ENCODE measurements around the gene PTGER2. TPM values are rescaled to one million over a fixed set of nuclear protein-coding genes. Genes with fewer than 3 reads are reported as not detected.
A peak's percentile ranks its signal among the peaks of the same experiment; 100 is the strongest.

PTGER2 gene
- total RNA-seq, 2 experiments from 2014 or later, result 0.67 to 1.2 TPM

DNA sequence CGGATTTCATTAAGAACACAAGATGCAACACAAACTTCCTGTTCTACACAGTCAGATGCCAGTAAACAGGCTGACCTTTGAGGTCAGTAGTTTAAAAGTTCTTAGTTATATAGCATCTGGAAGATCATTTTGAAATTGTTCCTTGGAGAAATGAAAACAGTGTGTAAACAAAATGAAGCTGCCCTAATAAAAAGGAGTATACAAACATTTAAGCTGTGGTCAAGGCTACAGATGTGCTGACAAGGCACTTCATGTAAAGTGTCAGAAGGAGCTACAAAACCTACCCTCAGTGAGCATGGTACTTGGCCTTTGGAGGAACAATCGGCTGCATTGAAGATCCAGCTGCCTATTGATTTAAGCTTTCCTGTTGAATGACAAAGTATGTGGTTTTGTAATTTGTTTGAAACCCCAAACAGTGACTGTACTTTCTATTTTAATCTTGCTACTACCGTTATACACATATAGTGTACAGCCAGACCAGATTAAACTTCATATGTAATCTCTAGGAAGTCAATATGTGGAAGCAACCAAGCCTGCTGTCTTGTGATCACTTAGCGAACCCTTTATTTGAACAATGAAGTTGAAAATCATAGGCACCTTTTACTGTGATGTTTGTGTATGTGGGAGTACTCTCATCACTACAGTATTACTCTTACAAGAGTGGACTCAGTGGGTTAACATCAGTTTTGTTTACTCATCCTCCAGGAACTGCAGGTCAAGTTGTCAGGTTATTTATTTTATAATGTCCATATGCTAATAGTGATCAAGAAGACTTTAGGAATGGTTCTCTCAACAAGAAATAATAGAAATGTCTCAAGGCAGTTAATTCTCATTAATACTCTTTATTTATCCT is 13.5 kb downstream of the PTGER2 start:
- peak; percentile 31 for DNase-seq
- intact Hi-C loops (cut with micrococcal nuclease), result loop anchor here (5.0 kb wide), 2 partner anchors 420 to 865 kb away; no protein-coding TSS in a partner anchor
- Mint-ChIP-seq H3K36me3 (ENCODE audit: low read depth) (peaks cover 14% of the 10 kb centered on the region), H3K27ac (no peak overlapping the region), H3K4me1 (ENCODE audit: low read depth) (peaks cover 49% of the 10 kb centered on the region), H3K4me3 (no peak overlapping the region), H3K9me3 (peaks cover 8% of the 10 kb centered on the region), H3K27me3 (ENCODE audit: low read depth) (no peaks in the 10 kb centered on the region)
- CTCF ChIA-PET, result interaction anchor here (0.6 to 3.3 kb wide), 3 partner anchors 24 to 76 kb away, joined by 3 to 14 read pairs (median 3); no protein-coding TSS in a partner anchor

GRCh38 chr14:52328276-52328675 is 14.2 kb downstream of the PTGER2 start:
- H3K4me3 Mint-ChIP-seq, result no peak overlapping the region
- peaks cover 9% of the 10 kb centered on the region for H3K36me3 Mint-ChIP-seq (ENCODE audit: low read depth)
- H3K9me3 Mint-ChIP-seq, result peaks cover 2% of the 10 kb centered on the region
- peaks cover 49% of the 10 kb centered on the region for H3K4me1 Mint-ChIP-seq (ENCODE audit: low read depth)
- H3K27me3 Mint-ChIP-seq (ENCODE audit: low read depth), result no peaks in the 10 kb centered on the region
- intact Hi-C loops (cut with micrococcal nuclease), result loop anchor here (5.0 kb wide), 2 partner anchors 421 to 864 kb away; no protein-coding TSS in a partner anchor
- no peak for DNase-seq
- no peak overlapping the region for H3K27ac Mint-ChIP-seq
- CTCF ChIA-PET, result no interaction called here

DNA sequence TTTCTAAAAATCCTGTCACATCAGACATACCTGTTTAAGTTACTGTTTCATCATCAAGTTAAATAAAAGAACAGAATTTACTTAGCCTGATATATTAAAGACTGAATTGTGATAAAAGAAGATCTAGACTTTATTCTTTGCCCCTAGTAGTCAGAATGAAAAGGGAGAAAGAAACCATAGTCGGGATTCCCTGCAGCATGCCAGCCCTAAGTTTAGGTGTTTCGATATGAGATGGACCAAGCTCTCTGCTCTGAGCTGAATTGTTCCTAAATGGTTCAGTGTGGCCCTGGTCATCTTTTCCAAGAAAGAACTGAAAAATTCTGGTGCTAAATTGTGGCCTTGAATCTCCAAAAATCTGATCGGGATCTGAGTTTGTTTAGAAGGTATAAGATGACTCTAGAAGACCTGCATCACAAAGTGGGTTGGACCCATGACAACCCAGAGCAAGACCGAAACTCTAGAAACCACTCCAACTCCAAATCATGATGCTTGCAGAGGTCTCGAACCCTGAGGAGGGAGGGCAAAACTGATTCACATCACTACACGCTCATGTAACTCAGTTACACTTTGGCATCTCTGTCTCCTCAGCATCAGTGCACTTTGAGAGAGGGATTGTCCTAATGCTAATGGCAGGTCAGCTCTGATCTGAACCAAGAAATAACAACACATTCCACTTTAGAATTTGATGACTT is 15.7 kb downstream of the PTGER2 start:
- DNase-seq, result no peak
- intact Hi-C loops (cut with micrococcal nuclease), result loop anchor here (5.0 kb wide), 2 partner anchors 423 to 862 kb away; no protein-coding TSS in a partner anchor
- CTCF ChIA-PET, result interaction anchor here (0.6 to 0.9 kb wide), 3 partner anchors 11 to 307 kb away, joined by 3 to 4 read pairs (median 3); no protein-coding TSS in a partner anchor
- Mint-ChIP-seq H3K4me1 (ENCODE audit: low read depth) (peaks cover 41% of the 10 kb centered on the region), H3K36me3 (ENCODE audit: low read depth) (peaks cover 9% of the 10 kb centered on the region), H3K4me3 (no peak overlapping the region), H3K9me3 (no peaks in the 10 kb centered on the region), H3K27ac (no peak overlapping the region), H3K27me3 (ENCODE audit: low read depth) (no peaks in the 10 kb centered on the region)

GRCh38 chr14:52332269-52332668 is 18.2 kb downstream of the PTGER2 start:
- H3K4me3 Mint-ChIP-seq, result no peak overlapping the region
- peaks cover 5% of the 10 kb centered on the region for H3K36me3 Mint-ChIP-seq (ENCODE audit: low read depth)
- no peaks in the 10 kb centered on the region for H3K27me3 Mint-ChIP-seq (ENCODE audit: low read depth)
- no peaks in the 10 kb centered on the region for H3K9me3 Mint-ChIP-seq
- peaks cover 21% of the 10 kb centered on the region for H3K4me1 Mint-ChIP-seq (ENCODE audit: low read depth)
- intact Hi-C loops (cut with micrococcal nuclease), result no loop called here
- CTCF ChIA-PET, result no interaction called here
- no peak overlapping the region for H3K27ac Mint-ChIP-seq
- no peak for DNase-seq

DNA sequence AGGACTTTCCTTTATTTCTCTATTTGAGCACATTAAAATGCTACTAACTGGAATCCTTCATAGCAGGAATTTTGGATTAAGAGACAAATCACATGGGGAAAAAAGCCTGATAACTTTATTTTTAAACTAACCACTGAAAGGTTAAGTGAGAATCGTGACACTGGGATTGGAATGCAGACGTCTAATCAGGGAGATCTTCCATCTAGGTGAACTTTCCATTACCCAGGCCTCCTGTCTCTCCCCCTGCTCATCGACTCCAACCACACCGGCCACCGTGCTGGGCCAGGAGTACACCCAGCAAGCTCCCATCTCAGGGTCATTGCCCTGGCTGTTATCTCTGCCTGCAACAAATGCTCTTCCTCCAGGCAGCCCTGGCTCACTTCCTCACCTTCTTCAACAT is 19.0 kb downstream of the PTGER2 start:
- intact Hi-C loops (cut with micrococcal nuclease), result no loop called here
- H3K36me3 Mint-ChIP-seq (ENCODE audit: low read depth), result peaks cover 2% of the 10 kb centered on the region
- H3K27ac Mint-ChIP-seq, result no peak overlapping the region
- CTCF ChIA-PET, result no interaction called here
- H3K9me3 Mint-ChIP-seq, result no peaks in the 10 kb centered on the region
- peaks cover 13% of the 10 kb centered on the region for H3K4me1 Mint-ChIP-seq (ENCODE audit: low read depth)
- no peak for DNase-seq
- H3K4me3 Mint-ChIP-seq, result no peak overlapping the region
- no peaks in the 10 kb centered on the region for H3K27me3 Mint-ChIP-seq (ENCODE audit: low read depth)

- H3K36me3 Mint-ChIP-seq (ENCODE audit: low read depth), result peaks cover 2% of the 10 kb centered on the region
- no peak overlapping the region for H3K27ac Mint-ChIP-seq
- DNase-seq, result no peak
- CTCF ChIA-PET, result interaction anchor here (0.6 to 1.0 kb wide), 2 partner anchors 34 to 253 kb away, joined by 3 to 4 read pairs; no protein-coding TSS in a partner anchor
- no peaks in the 10 kb centered on the region for H3K27me3 Mint-ChIP-seq (ENCODE audit: low read depth)
- intact Hi-C loops (cut with micrococcal nuclease), result no loop called here
- no peaks in the 10 kb centered on the region for H3K9me3 Mint-ChIP-seq
- H3K4me3 Mint-ChIP-seq, result no peak overlapping the region
- H3K4me1 Mint-ChIP-seq (ENCODE audit: low read depth), result peaks cover 14% of the 10 kb centered on the region
Observed at GRCh38 chr14:52333823-52334657, 19.9 kb downstream of the PTGER2 start.

DNA sequence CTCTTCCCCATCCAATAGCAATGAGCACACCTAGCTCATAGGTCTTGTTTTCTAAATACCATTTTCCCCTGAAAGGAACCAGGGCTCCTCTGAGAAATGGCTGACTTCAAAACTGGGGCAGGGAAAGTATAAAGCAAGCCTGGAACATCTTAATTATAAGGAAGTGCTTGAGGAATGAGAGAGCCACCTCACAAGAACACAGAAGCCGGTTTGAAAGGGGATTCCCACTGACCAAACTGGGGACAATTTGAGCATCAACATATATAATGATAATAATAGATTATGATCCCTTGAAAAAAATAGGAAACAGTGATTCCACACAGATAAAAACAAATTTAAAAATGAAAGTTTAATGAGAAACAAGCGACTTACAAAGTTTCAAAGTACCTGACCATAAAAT is 22.1 kb downstream of the PTGER2 start:
- CTCF ChIA-PET, result no interaction called here
- Mint-ChIP-seq H3K36me3 (ENCODE audit: low read depth) (no peaks in the 10 kb centered on the region), H3K27me3 (ENCODE audit: low read depth) (peaks cover 2% of the 10 kb centered on the region)

GRCh38 chr14:52338051-52338681 is 24.1 kb downstream of the PTGER2 start:
- Mint-ChIP-seq H3K27ac (no peak overlapping the region), H3K36me3 (ENCODE audit: low read depth) (no peaks in the 10 kb centered on the region), H3K4me1 (ENCODE audit: low read depth) (peaks cover 4% of the 10 kb centered on the region), H3K4me3 (no peak overlapping the region), H3K9me3 (no peaks in the 10 kb centered on the region), H3K27me3 (ENCODE audit: low read depth) (peaks cover 2% of the 10 kb centered on the region)
- DNase-seq, result peak; percentile 23
- intact Hi-C loops (cut with micrococcal nuclease), result no loop called here
- CTCF ChIA-PET, result interaction anchor here (0.6 kb wide), 1 partner anchor 565 kb away, joined by 3 read pairs; no protein-coding TSS in a partner anchor

More for the DNA sequence above, 22.1 kb downstream of the PTGER2 start:
- peaks cover 4% of the 10 kb centered on the region for H3K4me1 Mint-ChIP-seq (ENCODE audit: low read depth)
- H3K9me3 Mint-ChIP-seq, result no peaks in the 10 kb centered on the region
- intact Hi-C loops (cut with micrococcal nuclease), result no loop called here
- no peak overlapping the region for H3K4me3 Mint-ChIP-seq
- DNase-seq, result no peak
- no peak overlapping the region for H3K27ac Mint-ChIP-seq

GRCh38 chr14:52339262-52339661 is 25.1 kb downstream of the PTGER2 start:
- DNase-seq, result no peak
- H3K27ac Mint-ChIP-seq, result no peak overlapping the region
- no peak overlapping the region for H3K4me3 Mint-ChIP-seq
- intact Hi-C loops (cut with micrococcal nuclease), result no loop called here
- CTCF ChIA-PET, result no interaction called here
- H3K9me3 Mint-ChIP-seq, result no peaks in the 10 kb centered on the region
- H3K36me3 Mint-ChIP-seq (ENCODE audit: low read depth), result no peaks in the 10 kb centered on the region
- peaks cover 2% of the 10 kb centered on the region for H3K4me1 Mint-ChIP-seq (ENCODE audit: low read depth)
- H3K27me3 Mint-ChIP-seq (ENCODE audit: low read depth), result peaks cover 2% of the 10 kb centered on the region

DNA sequence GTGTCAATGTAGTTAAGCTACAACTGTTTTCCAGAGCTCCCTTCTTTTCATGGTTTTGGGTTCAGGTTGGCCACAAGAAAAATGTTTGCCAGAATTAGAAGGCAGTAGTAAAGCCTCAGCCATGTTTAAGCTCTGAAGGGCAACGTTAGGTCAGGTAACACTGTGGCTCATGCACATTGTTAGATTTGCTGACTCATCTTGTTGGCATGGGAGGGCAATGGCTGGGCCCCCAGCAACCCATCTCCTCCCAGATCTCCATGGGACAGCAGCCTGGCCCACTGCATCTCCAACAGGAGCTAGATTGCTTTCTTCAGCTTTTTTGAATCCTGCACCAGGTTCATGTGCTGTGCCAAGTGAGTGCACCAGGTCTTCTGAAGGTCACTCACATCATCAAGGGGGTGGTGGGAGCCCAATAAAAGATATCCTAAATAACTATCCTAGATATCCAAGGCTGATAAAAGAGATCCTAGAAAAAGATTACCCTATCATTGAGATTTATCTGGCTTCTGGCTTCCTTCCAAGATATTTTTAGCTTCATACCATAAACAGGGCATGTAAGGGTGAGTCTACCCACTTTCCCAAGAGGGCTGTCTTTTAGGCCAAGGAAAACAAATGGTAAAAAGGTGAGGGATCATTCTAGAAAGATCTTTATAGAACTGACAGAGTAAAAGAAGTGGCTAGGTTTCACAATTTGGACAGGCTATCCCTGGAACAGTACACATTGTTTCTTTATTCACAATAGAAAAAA is 28.9 kb downstream of the PTGER2 start:
- no peak overlapping the region for H3K4me3 Mint-ChIP-seq
- H3K4me1 Mint-ChIP-seq (ENCODE audit: low read depth), result peaks cover 2% of the 10 kb centered on the region
- H3K27me3 Mint-ChIP-seq (ENCODE audit: low read depth), result peaks cover 2% of the 10 kb centered on the region
- H3K36me3 Mint-ChIP-seq (ENCODE audit: low read depth), result no peaks in the 10 kb centered on the region
- CTCF ChIA-PET, result no interaction called here
- no peak overlapping the region for H3K27ac Mint-ChIP-seq
- intact Hi-C loops (cut with micrococcal nuclease), result no loop called here
- no peaks in the 10 kb centered on the region for H3K9me3 Mint-ChIP-seq
- no peak for DNase-seq

DNA sequence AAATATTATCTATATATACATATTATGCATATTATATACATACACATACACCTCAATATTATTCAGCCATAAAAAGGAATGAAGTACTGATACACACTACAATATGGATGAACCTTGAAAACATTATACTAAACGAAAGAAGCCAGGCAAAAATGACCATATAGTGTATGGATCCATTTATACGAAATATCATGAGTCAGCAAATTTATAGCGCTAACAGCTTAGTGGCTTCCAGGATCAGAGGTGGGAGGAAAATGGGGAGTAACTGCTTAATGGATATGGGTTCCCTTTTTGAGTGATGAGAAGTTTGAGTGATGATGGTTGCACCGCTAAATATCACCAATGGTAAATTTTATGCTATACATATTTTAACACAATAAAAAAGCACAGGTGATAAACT is 32.7 kb downstream of the PTGER2 start:
- H3K4me1 Mint-ChIP-seq (ENCODE audit: low read depth), result peaks cover 21% of the 10 kb centered on the region
- CTCF ChIA-PET, result no interaction called here
- no peaks in the 10 kb centered on the region for H3K27me3 Mint-ChIP-seq (ENCODE audit: low read depth)
- intact Hi-C loops (cut with micrococcal nuclease), result no loop called here
- H3K36me3 Mint-ChIP-seq (ENCODE audit: low read depth), result no peaks in the 10 kb centered on the region
- DNase-seq, result no peak
- H3K27ac Mint-ChIP-seq, result no peak overlapping the region
- no peaks in the 10 kb centered on the region for H3K9me3 Mint-ChIP-seq
- no peak overlapping the region for H3K4me3 Mint-ChIP-seq

All from activated naive CD4-positive, alpha-beta T cell treated with anti-CD3 and anti-CD28 coated beads for 36 hours (primary cell).